ENCODE data around the gene SCEL.
"Not testable (repeated sequence)": the region's sequence is repeated elsewhere in the genome, so short reads cannot be mapped to it uniquely, and the experiment has no call there.

The SCEL gene

DNA sequence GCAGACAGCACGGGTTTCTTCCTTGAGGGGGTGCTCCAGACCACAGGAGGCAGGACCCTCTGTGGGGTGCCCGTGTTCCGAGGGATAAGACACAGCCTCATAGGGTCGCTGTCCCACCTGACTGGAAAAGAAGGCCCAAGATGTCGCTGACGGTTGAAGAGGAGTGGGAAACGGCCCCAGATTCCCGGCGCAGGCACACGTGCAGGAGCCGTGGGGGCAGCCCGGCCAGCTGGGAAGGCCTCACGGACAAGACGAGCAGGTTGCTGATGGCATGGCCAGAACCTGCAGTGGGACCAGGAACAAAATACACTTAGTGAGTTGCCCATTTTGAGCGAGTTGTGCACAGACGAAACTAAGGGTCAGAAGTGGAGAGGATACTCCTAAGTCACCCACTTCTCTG is 126.8 kb downstream of the SCEL start:
- not testable (repeated sequence) for DNase-seq (ENCODE audit: low read depth in 1 of 2, low spot score in 1 of 2)

DNA sequence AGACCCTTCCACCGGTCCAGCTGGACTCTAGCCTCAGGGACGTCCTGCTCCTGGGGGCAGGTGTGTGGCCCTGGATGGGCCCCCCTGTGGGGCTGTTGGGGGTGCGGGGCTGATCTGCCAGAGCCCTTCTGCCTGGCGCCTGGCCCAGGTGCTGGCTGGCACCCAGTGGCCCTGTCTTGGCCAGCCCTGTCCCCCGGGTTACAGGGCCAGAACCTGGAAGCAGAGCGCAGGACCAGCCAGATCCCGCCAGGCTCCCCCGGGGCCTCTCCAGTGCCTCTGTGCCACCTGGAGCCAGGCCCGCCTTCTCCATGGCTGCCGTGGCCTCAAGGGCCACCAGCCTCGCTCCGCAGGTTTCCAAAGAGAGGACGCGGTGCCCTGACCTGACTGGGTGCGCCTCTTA is 127.3 kb downstream of the SCEL start:
- DNase-seq (ENCODE audit: low read depth in 1 of 2, low spot score in 1 of 2): not testable (repeated sequence)

DNA sequence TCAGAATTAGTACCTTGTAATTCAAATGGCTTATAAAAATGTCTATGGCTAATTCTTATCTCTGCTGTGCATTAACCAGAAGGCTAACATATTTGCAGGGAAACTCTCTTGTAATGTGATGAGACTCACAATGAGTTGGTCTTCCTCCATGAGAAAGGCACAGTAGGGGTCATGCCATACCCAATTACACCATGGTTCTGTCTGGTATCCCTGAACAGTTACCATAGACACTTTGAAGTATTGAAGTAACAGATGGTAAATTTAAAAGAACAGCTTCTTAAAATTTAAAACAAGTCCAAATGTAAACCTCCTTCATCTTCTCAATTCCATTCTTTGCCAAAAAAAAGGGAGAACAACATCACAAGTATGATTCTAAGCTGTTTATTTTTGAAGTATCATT is 139.3 kb downstream of the SCEL start:
- no peak for DNase-seq (ENCODE audit: low read depth in 1 of 2, low spot score in 1 of 2)

DNA sequence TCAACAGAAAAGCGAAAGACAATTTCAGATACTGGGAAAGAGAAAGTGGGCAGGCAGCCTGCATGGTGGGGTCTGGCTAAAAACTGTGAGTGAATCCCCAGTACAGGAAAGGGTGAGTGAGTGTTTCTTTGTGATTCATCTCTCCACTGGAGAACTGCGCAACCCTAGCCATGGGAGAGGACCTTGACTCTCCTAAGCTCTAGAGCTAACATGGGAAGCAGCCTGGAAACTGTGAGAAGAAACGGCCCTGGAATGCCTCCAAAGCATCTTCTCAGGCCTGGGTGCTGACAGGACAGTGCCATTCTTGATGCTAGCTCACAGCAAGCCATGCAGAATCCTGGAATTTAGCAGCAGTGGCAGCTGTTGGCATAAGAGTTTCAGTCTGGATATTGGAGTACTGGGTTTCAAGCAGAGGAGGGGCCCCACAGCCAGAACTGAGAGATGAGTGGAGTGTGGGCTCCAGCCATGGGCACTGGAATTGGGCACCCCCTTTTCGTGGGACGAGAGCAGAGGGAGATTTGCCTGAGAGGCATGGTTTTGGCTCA is 143.3 kb downstream of the SCEL start:
- DNase-seq (ENCODE audit: low read depth in 1 of 2, low spot score in 1 of 2): no peak

DNA sequence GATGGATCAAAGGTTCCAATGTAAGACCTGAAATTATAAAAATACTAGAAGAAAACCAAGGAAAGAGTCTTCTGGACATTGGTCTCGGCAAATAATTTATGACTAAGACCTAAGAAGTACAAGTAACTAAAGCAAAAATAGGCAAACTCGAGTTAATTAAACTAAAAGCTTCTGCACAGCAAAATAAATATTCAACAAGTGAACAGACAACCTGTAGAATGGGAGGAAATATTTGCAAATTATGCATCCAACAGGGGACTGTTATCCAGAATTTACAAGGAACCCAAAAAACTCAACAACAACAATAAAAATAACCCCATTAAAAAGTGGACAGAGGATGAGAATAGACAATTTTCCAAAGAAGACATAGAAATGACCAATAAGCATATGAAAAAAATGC is 152.3 kb downstream of the SCEL start:
- no peak for DNase-seq (ENCODE audit: low read depth in 1 of 2, low spot score in 1 of 2)

DNA sequence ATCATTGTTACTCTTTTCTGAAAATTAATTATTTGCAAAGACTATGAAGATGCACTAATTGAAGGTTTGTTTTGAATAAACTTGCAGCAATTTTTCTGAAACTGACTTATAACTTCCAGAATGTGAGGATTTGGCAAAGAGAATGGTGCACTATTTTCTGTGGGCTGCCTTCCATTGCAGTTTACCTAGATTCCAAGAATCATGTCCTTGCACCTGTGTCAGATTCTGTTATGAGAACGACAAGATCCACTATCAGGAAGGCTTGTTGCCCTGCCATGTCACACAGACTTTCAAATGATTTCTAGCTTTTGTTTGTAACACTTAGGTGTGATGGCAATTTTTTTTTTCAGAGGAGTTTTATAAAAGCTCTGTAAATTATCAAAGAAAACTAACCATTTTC is 156.4 kb downstream of the SCEL start:
- no peak for DNase-seq (ENCODE audit: low read depth in 1 of 2, low spot score in 1 of 2)

DNA sequence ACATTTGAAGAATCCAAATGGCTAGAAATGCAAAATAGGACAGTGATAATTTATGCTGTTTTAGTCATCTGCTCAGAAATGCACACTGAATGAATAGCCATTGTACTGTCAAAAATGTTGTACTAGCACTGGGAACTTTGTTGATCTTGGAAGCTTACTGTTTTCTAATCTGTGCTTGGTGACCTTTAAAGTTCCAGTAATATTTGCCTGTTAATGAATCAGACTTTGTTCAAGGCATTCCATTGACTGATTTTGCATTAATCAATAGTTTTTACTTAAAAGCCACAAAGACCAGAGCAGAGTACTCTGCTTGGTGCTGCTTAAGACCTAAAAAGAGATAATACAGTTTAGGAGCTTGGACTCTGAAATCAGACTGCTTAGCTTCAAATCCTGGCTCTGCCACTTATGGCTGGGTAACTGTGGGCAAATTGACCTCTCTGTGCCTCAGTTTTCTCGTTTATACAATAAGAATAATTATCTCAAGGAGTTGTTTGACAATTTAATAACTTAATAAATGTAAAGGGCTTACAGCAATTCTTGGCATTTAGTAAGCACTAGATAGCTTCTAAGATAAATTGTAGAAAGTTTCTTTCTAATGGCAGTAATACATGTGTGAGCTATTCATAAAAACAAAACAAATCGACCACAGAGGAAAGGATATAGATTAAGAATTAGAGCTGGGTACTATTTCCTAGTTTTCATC is 157.4 kb downstream of the SCEL start:
- no peak for DNase-seq (ENCODE audit: low read depth in 1 of 2, low spot score in 1 of 2)

DNA sequence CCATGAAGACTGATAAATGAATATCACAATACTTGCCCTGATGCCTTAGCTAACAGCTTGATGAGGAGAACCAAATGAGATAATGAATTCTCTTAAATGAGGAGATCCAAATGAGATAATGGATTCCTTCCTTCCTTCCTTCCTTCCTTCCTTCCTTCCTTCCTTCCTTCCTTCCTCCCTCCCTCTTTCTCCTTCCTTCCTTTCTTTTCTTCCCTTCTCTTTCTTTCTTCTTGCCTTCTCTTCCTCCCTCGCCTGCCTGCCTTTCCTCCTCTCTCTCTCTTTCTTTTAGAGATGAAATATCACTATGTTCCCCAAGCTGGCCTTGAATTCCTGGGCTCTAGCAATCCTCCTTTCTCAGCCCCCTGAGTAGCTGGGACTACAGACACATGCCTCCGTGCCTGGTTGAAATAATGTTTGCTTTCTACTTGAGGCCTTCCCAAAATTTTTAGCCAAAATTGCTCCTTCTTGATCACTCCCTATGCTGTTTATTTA is 158.0 kb downstream of the SCEL start:
- DNase-seq (ENCODE audit: low read depth in 1 of 2, low spot score in 1 of 2): no peak

All from activated T-helper 1 cell treated with anti-CD3 and anti-CD28 coated beads, Interleukin-2, amount 50 U/mL, for 16 hours (primary cell).